ENCODE results near the gene FOXP1. TPM values are rescaled to one million over a fixed set of nuclear protein-coding genes. Genes with fewer than 3 reads are reported as not detected.

Gene FOXP1
- total and polyA plus RNA-seq, 9 of the 15 experiments (the other 6 are each of a cell fraction or from before 2014, with no cell fraction given), result 7.7 to 34.5 (median 13.7) TPM

DNA sequence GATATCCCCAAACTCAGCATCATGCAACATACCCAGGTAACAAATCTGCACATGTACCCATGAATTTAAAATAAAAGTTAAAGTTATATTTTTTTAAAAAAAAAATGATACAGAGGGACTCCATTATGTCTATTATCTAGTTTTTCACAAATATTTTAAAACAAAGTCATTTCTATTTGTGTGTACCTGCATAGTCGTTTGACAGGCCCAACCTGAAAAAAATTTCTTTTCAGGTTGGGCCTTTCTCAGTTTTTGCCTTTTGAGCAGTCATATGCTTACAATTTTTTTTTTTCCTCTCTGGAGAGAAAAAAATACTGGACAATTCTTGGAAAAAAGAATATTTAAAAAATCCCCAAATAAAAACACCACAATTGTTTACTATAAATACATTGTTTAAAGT, 459.5 kb downstream of the FOXP1 start:
- in situ Hi-C loops (cut with MboI), result no loop called here
- TF ChIP-seq, protein P1, sequence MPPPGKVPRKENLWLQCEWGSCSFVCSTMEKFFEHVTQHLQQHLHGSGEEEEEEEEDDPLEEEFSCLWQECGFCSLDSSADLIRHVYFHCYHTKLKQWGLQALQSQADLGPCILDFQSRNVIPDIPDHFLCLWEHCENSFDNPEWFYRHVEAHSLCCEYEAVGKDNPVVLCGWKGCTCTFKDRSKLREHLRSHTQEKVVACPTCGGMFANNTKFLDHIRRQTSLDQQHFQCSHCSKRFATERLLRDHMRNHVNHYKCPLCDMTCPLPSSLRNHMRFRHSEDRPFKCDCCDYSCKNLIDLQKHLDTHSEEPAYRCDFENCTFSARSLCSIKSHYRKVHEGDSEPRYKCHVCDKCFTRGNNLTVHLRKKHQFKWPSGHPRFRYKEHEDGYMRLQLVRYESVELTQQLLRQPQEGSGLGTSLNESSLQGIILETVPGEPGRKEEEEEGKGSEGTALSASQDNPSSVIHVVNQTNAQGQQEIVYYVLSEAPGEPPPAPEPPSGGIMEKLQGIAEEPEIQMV (tag; conservative IDR thresholded peaks at IDR 0.05; ENCODE audit: low read depth), result no peak
- TF ChIP-seq, protein P2, sequence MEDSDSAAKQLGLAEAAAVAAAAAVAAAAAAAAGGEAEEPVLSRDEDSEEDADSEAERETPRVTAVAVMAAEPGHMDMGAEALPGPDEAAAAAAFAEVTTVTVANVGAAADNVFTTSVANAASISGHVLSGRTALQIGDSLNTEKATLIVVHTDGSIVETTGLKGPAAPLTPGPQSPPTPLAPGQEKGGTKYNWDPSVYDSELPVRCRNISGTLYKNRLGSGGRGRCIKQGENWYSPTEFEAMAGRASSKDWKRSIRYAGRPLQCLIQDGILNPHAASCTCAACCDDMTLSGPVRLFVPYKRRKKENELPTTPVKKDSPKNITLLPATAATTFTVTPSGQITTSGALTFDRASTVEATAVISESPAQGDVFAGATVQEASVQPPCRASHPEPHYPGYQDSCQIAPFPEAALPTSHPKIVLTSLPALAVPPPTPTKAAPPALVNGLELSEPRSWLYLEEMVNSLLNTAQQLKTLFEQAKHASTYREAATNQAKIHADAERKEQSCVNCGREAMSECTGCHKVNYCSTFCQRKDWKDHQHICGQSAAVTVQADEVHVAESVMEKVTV (CRISPR knock-in tag; IDR thresholded peaks at IDR 0.05), result no peak
- TF ChIP-seq POLR2A (conservative IDR thresholded peaks at IDR 0.05) (no peak), CEBPG (CRISPR knock-in tag; IDR thresholded peaks at IDR 0.05) (no peak), CEBPG (tag; conservative IDR thresholded peaks at IDR 0.05 in 1 of 2, IDR thresholded peaks at IDR 0.05 in 1 of 2) (no peak), RB1 (IDR thresholded peaks at IDR 0.05; ENCODE audit: low read depth) (no peak), ZNF75A (CRISPR knock-in tag; IDR thresholded peaks at IDR 0.05) (no peak), ADNP (tag; IDR thresholded peaks at IDR 0.05) (no peak), HEY1 (CRISPR knock-in tag; IDR thresholded peaks at IDR 0.05; ENCODE audit: borderline replicate concordance) (no peak), THRAP3 (IDR thresholded peaks at IDR 0.05; ENCODE audit: borderline replicate concordance) (no peak), DIDO1 (tag; IDR thresholded peaks at IDR 0.05; ENCODE audit: low read depth) (no peak)
- TF ChIP-seq, protein P3, sequence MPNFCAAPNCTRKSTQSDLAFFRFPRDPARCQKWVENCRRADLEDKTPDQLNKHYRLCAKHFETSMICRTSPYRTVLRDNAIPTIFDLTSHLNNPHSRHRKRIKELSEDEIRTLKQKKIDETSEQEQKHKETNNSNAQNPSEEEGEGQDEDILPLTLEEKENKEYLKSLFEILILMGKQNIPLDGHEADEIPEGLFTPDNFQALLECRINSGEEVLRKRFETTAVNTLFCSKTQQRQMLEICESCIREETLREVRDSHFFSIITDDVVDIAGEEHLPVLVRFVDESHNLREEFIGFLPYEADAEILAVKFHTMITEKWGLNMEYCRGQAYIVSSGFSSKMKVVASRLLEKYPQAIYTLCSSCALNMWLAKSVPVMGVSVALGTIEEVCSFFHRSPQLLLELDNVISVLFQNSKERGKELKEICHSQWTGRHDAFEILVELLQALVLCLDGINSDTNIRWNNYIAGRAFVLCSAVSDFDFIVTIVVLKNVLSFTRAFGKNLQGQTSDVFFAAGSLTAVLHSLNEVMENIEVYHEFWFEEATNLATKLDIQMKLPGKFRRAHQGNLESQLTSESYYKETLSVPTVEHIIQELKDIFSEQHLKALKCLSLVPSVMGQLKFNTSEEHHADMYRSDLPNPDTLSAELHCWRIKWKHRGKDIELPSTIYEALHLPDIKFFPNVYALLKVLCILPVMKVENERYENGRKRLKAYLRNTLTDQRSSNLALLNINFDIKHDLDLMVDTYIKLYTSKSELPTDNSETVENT (CRISPR knock-in tag; IDR thresholded peaks at IDR 0.05), result no peak

More for the DNA sequence above, 459.5 kb downstream of the FOXP1 start:
- no peak overlapping the region for H3K4me3 ChIP-seq
- ChIA-PET CTCF (ENCODE audit: low intra/inter-chr PET ratio) (no interaction called here), POLR2A (interaction anchor here (0.6 kb wide), 1 partner anchor 213 kb away, joined by 3 read pairs; no protein-coding TSS in a partner anchor)
- no peak for DNase-seq (ENCODE audit: extremely low read depth in 1 of 4, low spot score in 3 of 4)
- BruUV-seq (replicated peaks), result no TSS peak
- no peaks in the 10 kb centered on the region for H3K9me3 ChIP-seq (replicated peaks; ENCODE audit: control insufficient read depth, insufficient read depth, low read depth, low read length)
- no peaks in the 10 kb centered on the region for H3K9me1 ChIP-seq (ENCODE audit: control insufficient read depth, insufficient read depth, low read length)
- H3K27me3 ChIP-seq (ENCODE audit: control insufficient read depth in 2 of 2, insufficient read depth in 2 of 2, low read length in 2 of 2), result no peaks in the 10 kb centered on the region
- no peak overlapping the region for H3K9ac ChIP-seq (ENCODE audit: insufficient read depth in 1 of 2, low read depth in 2 of 2, low read length in 2 of 2)
- H3K4me2 ChIP-seq (ENCODE audit: insufficient read depth, low read length), result no peak overlapping the region
- no peak overlapping the region for H2AFZ ChIP-seq (ENCODE audit: low read depth, low read length)
- H3K27ac ChIP-seq (ENCODE audit: extremely low read depth, low read depth, low read length), result no peak overlapping the region
- 33% methylated on average over 1 of the region's 1 CpG for WGBS (ENCODE audit: insufficient coverage, low coverage, missing lambda C conversion rate)
- peaks cover 47% of the 10 kb centered on the region for H3K79me2 ChIP-seq (ENCODE audit: control insufficient read depth, insufficient read depth, low read length)
- no peak for FAIRE-seq
- no peaks in the 10 kb centered on the region for H4K20me1 ChIP-seq (replicated peaks; ENCODE audit: control insufficient read depth, insufficient read depth, low read length)
- peaks cover 0 to 6% of the 10 kb centered on the region in 2 experiments; a peak in 1 of 5 replicates for H3K4me1 ChIP-seq (replicated peaks in 1 of 2; ENCODE audit: control insufficient read depth in 2 of 2, insufficient read depth in 2 of 2, low read length in 2 of 2)
- no peak for ATAC-seq
- H3K36me3 ChIP-seq (ENCODE audit: control insufficient read depth, insufficient read depth, low read length), result no peaks in the 10 kb centered on the region
- intact Hi-C loops (cut with micrococcal nuclease), result no loop called here
